Activated CD4-positive, CD25-positive, alpha-beta regulatory T cell treated with anti-CD3 and anti-CD28 coated beads, Interleukin-2, amount 50 U/mL, for 24 hours (primary cell): ENCODE results near the gene KCNIP4.

Source experiments
- ATAC-seq, 2 donors: fragments of 150-1000 bp; cut with Tn5 transposase; one replicate each; pipeline ENCODE4 v1.10.0; 2021; ENCODE audit warnings: mild to moderate bottlenecking in 1 of 2, moderate library complexity in 1 of 2

KCNIP4 gene

GRCh38 chr4:20904966-20905365, 1043.6 kb downstream of the KCNIP4 start:
- no peak for ATAC-seq

- no peak for ATAC-seq
These were observed 1046.7 kb downstream of the KCNIP4 start for GRCh38 chr4:20901851-20902250.

GRCh38 chr4:20899591-20899990, 1049.0 kb downstream of the KCNIP4 start:
- no peak for ATAC-seq

- no peak for ATAC-seq
These were observed 1052.6 kb downstream of the KCNIP4 start for GRCh38 chr4:20895988-20896387.

GRCh38 chr4:20895208-20895607, 1053.4 kb downstream of the KCNIP4 start:
- ATAC-seq = no peak

- no peak for ATAC-seq
These were observed 1057.8 kb downstream of the KCNIP4 start for GRCh38 chr4:20890761-20891160.

- ATAC-seq = no peak
These were observed 1058.7 kb downstream of the KCNIP4 start for GRCh38 chr4:20889901-20890300.

- ATAC-seq = no peak
These were observed 1064.9 kb downstream of the KCNIP4 start for GRCh38 chr4:20883677-20884076.

- no peak for ATAC-seq
These were observed 1065.3 kb downstream of the KCNIP4 start for GRCh38 chr4:20883231-20883630.

GRCh38 chr4:20882500-20882899, 1066.1 kb downstream of the KCNIP4 start:
- ATAC-seq = no peak

GRCh38 chr4:20881658-20882057, 1066.9 kb downstream of the KCNIP4 start:
- ATAC-seq = no peak

- ATAC-seq = no peak
These were observed 1069.8 kb downstream of the KCNIP4 start for GRCh38 chr4:20878806-20879205.

- no peak for ATAC-seq
These were observed 1078.1 kb downstream of the KCNIP4 start for GRCh38 chr4:20870436-20870835.

- no peak for ATAC-seq
These were observed 1080.5 kb downstream of the KCNIP4 start for GRCh38 chr4:20868108-20868507.

- ATAC-seq = no peak
These were observed 1087.7 kb downstream of the KCNIP4 start for GRCh38 chr4:20860878-20861277.

GRCh38 chr4:20859097-20859781, 1089.3 kb downstream of the KCNIP4 start:
- ATAC-seq = no peak

GRCh38 chr4:20857081-20857480, 1091.5 kb downstream of the KCNIP4 start:
- no peak for ATAC-seq

- ATAC-seq = no peak
These were observed 1101.3 kb downstream of the KCNIP4 start for GRCh38 chr4:20847124-20847747.

GRCh38 chr4:20844311-20844710, 1104.3 kb downstream of the KCNIP4 start:
- ATAC-seq = no peak

GRCh38 chr4:20840648-20841190, 1107.9 kb downstream of the KCNIP4 start:
- ATAC-seq = no peak

GRCh38 chr4:20839957-20840356, 1108.6 kb downstream of the KCNIP4 start:
- ATAC-seq = no peak

- ATAC-seq = no peak
These were observed 1110.1 kb downstream of the KCNIP4 start for GRCh38 chr4:20838476-20838875.

GRCh38 chr4:20832826-20833225, 1115.7 kb downstream of the KCNIP4 start:
- ATAC-seq = no peak

GRCh38 chr4:20831746-20832145, 1116.8 kb downstream of the KCNIP4 start:
- no peak for ATAC-seq
